ENCODE measurements around the gene KCTD12. TPM values are rescaled to one million over a fixed set of nuclear protein-coding genes. Genes with fewer than 3 reads are reported as not detected.
A peak's percentile ranks its signal among the peaks of the same experiment; 100 is the strongest.
"Not testable (repeated sequence)": the region's sequence is repeated elsewhere in the genome, so short reads cannot be mapped to it uniquely, and the experiment has no call there.

Gene KCTD12
- total RNA-seq, 1 donor from 2014 or later: 154 TPM

DNA sequence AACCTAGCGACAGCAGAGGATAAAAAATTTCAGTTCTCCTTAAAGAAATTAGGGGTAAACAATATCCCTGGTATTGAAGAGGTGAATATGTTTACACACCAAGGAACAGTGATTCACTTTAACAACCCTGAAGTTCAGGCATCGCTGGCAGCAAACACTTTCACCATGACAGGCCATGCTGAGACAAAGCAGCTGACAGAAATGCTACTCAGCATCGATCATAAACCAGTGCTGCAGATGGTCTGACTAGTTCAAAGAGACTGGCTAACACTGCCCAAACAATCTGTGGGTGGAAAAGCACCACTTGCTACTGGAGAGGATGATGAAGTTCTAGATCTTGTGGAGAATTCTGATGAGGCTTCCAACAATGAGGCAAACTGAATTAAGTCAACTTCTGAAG lies 42.3 kb upstream of the KCTD12 start:
- no peak for DNase-seq (ENCODE audit: extremely low spot score, unreplicated experiment)
- no peak overlapping the region for H3K4me3 Mint-ChIP-seq
- peaks cover 8% of the 10 kb centered on the region for H3K27me3 Mint-ChIP-seq
- H3K4me1 Mint-ChIP-seq (ENCODE audit: unreplicated experiment): peaks cover 7% of the 10 kb centered on the region
- no peak for TF ChIP-seq CTCF (conservative IDR thresholded peaks at IDR 0.05)
- H3K9me3 Mint-ChIP-seq: peaks cover 10% of the 10 kb centered on the region
- no peak overlapping the region for H3K27ac Mint-ChIP-seq
- no peaks in the 10 kb centered on the region for H3K36me3 Mint-ChIP-seq

DNA sequence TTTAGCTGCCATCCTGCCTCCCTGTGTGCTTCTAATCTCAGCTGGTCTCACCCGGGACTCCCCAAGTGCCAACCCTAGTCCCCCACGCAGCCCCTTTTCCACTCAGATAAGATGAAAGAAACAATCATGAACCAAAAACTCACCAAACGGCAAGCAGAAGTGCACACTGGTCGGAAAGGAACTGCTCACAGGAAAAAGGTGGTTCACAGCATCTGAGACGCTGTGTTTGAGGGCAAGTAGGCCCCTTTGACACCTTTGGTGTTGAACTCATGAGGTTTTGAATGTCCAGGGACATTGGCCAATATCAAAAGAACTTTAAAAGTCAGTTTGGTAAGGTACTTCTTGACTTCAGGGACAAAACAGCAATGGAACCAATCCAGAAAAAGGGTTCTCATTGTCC lies 41.8 kb upstream of the KCTD12 start:
- no peak overlapping the region for H3K4me3 Mint-ChIP-seq
- no peak overlapping the region for H3K27ac Mint-ChIP-seq
- DNase-seq (ENCODE audit: extremely low spot score, unreplicated experiment): no peak
- no peak for TF ChIP-seq CTCF (conservative IDR thresholded peaks at IDR 0.05)
- no peaks in the 10 kb centered on the region for H3K36me3 Mint-ChIP-seq
- H3K27me3 Mint-ChIP-seq: peaks cover 8% of the 10 kb centered on the region
- peaks cover 10% of the 10 kb centered on the region for H3K9me3 Mint-ChIP-seq
- H3K4me1 Mint-ChIP-seq (ENCODE audit: unreplicated experiment): peaks cover 7% of the 10 kb centered on the region

GRCh38 chr13:76925115-76925514 lies 38.9 kb upstream of the KCTD12 start:
- no peaks in the 10 kb centered on the region for H3K36me3 Mint-ChIP-seq
- TF ChIP-seq CTCF (conservative IDR thresholded peaks at IDR 0.05): no peak
- H3K27ac Mint-ChIP-seq: no peak overlapping the region
- no peak overlapping the region for H3K4me3 Mint-ChIP-seq
- H3K4me1 Mint-ChIP-seq (ENCODE audit: unreplicated experiment): peaks cover 2% of the 10 kb centered on the region
- H3K27me3 Mint-ChIP-seq: peaks cover 8% of the 10 kb centered on the region
- H3K9me3 Mint-ChIP-seq: peaks cover 8% of the 10 kb centered on the region
- DNase-seq (ENCODE audit: extremely low spot score, unreplicated experiment): no peak

DNA sequence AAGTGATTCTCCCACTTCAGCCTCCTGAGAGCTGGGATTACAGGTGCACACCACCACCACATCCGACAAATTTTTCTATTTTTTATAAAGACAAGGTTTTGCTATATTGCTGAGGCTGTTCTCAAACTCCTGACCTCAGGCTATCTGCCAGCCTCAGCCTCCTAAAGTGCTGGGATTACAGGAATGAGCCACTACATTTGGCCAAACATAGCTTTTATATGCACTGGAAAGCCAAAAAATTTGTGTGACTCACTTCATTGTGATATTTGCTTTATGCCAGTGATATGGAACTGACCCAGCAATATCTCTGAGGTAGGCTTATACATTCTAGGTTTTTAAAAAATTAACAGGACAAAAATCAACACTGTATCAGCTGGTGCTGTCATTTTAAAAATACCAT lies 35.3 kb upstream of the KCTD12 start:
- H3K36me3 Mint-ChIP-seq: no peaks in the 10 kb centered on the region
- H3K27me3 Mint-ChIP-seq: no peaks in the 10 kb centered on the region
- H3K9me3 Mint-ChIP-seq: peaks cover 22% of the 10 kb centered on the region
- no peak for TF ChIP-seq CTCF (conservative IDR thresholded peaks at IDR 0.05)
- H3K4me1 Mint-ChIP-seq (ENCODE audit: unreplicated experiment): no peaks in the 10 kb centered on the region
- H3K27ac Mint-ChIP-seq: no peak overlapping the region
- no peak for DNase-seq (ENCODE audit: extremely low spot score, unreplicated experiment)
- no peak overlapping the region for H3K4me3 Mint-ChIP-seq

GRCh38 chr13:76917755-76918481 lies 31.7 kb upstream of the KCTD12 start:
- H3K4me1 Mint-ChIP-seq (ENCODE audit: unreplicated experiment); H3K27me3 Mint-ChIP-seq; H3K36me3 Mint-ChIP-seq; DNase-seq (ENCODE audit: extremely low spot score, unreplicated experiment); H3K4me3 Mint-ChIP-seq: not testable (repeated sequence)
- Mint-ChIP-seq H3K9me3 (peaks cover 18% of the 10 kb centered on the region), H3K27ac (peak overlapping the region; percentile 70)

DNA sequence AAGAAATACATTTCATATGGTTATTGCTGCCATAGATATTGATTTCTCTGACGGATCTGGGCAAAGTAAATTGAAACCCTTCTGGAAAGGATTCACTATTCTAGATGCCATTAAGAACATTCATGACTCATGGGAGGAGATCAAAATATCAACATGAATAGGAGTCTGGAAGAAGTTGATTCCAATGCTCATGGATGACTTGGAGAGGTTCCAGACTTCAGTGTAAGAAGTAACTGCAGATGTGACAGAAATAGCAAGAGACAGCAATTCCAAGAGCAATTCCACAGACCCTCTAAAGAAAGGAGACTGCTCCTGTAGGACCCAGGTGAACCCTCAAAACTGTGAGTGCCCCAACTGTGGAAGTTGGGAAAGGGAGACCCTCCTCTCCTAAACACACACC lies 30.9 kb upstream of the KCTD12 start:
- no peak for DNase-seq (ENCODE audit: extremely low spot score, unreplicated experiment)
- no peak overlapping the region for H3K4me3 Mint-ChIP-seq
- peaks cover 18% of the 10 kb centered on the region for H3K9me3 Mint-ChIP-seq
- H3K27me3 Mint-ChIP-seq: no peaks in the 10 kb centered on the region
- TF ChIP-seq CTCF (conservative IDR thresholded peaks at IDR 0.05): no peak
- H3K36me3 Mint-ChIP-seq: no peaks in the 10 kb centered on the region
- H3K27ac Mint-ChIP-seq: peak overlapping the region; percentile 13
- H3K4me1 Mint-ChIP-seq (ENCODE audit: unreplicated experiment): no peaks in the 10 kb centered on the region

All from type B pancreatic cell (in vitro differentiated cells).